UCSD-AML1 (cell line): ENCODE data around the gene IRF1.
A peak's percentile ranks its signal among the peaks of the same experiment; 100 is the strongest.

ENCODE experiments used
- DNase-seq: peaks from one replicate; lab custom pipeline; 2025; ENCODE audit not compliant: unreplicated experiment; lab: John Stamatoyannopoulos, UW

Gene IRF1

DNA sequence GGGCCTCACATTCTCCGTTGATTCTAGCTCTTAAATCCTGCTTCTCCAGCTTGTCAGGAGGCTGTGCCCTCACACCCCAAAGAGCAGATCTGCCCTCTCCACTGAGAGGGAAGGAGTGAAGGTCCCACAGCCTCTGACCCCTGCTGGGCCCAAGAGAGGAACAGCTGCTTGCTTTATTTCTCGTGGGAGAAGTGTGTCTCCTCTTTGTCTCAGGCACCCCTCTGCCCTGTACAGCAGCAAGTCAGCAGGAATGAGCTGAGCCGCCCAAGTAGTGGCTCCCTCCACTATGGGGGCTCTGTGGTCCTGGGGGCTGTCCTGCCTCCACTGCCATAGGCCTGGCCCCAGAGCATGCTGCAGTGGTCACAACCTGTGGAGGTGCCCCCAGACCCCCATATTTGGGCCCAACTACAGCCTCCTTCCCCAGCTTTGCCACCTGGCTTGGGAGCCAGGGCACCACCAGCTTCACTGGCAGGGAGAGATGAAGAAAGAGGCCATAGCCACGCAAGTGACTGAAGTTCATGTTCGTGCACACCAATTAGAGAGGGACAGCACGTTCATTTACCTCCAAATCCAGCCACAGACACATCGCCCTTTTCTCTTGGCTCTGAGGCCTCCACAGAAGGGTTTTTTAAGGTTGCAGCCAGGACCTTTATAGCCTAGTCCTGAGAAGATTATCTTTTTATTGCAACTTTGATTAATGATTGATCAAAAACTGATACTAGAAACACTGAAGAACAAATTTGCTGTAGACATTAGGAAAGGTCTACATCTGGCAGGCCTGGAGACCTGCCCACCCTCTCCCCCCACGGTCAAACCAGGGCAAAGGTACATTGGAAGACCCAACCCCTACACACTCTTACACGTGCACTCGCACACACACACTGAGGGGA, 27.5 kb downstream of the IRF1 start:
- no peak for DNase-seq

DNA sequence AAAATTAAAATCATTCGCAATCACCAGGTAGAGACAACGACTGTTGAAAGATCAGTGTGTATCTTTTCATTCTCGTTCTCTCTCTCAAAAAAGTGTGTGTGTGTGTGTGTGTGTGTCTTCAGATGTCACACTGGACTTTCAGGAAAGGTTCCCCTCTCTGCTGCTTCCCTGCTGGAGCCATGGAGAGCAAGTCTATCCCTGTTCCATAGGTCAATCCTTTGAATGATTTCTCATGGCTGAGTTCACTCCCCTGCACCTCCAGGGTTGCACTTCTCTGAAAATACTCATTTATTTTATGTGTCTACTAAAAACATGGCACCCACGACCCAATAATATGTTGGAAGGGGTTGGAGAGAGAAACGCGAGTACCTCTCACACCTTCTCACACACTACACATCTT, 28.2 kb downstream of the IRF1 start:
- DNase-seq, result no peak

DNA sequence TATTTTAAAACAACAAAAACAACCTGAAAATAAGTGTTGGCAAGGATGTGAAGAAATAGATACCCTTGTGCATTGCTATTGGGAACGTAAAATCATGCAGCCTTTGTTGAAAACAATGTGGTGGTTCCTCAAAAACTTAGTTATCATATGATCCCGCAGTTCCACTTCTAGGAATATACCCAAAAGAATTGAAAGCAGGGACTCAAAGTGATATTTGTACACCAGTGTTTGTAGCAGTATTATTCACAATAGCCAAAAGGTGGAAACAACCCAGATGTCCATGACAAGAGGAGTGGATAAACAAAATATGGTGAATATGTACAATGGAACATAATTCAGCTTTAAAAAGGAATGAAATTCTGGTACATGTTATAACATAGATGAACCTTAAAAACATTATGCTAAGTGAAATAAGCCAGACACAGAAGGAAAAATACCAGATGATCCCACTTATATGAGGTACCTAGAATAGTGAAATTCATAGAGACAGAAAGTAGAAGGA, 29.0 kb downstream of the IRF1 start:
- DNase-seq, result no peak

DNA sequence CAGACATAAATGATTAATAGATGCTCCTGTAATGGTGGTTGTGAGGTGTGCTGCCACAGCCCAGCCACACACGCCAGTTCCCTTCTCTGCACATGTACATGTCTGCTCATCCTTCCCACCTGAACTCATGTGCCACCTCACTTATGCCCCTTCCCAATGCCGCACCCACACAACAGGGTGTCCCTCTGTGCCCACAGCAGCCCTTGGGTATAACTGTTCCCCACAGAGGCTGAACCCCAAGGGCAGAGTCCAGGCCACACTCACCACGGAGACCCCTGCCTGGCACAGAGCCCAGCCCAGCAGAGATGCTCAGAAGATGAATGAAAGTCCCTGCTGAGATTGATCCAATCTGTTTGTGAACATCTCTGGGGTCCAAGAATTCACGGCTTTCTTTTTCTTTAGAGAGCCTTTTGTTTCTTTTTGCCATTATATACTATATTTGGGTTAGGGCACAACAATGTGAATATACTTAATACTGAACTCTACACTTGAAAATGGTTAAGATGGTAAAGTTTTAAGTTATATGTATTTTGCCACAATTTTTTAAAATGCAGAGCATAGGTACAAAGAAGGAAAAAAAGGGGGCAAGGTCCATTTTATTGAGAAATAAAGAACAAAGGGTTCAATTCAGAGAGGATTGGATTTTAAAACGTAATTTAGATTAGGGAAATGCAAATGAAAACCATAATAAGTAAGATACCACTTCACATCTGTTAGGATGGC, 29.6 kb downstream of the IRF1 start:
- DNase-seq, result no peak

DNA sequence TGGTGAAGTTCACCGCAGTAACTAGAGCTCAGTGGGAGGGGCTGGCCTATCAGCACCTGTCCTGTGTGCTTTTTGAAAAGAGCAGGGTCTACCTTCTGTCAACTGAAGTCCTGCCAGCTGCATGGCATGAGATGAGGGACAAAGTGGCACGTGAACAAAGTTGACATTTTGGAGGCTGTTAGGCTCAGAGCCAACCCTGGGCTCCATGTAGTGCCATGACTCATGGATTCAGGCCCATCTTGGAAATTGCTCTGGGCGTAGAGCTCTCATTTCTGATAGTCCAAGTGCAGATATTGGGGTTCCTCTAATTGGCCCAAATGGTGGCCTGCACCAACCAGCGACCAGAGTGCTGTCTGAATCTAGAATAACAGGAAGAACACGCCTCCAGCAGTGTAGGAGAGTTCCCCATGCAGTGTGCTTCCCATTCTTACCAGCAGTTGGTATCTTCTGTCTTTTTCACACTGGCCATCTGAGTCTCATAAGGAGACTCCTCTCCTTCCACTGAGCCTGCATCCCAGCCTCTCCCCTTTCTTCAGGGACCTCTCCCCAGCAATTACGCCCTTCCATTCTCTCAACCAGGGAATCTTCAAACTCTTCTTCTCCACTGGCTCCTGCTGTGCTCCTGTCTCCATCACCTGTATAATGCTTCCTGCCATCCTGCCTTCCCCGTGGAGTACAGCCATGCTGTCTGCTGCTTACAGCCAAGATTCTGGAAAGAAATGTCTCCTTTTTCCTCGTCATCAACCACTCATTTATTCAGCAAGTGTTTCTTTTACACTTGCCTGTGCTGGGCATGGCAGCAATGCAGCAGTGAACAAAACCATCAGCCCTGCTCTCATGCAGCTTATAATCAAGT, 30.4 kb downstream of the IRF1 start:
- DNase-seq, result peak; percentile 53

DNA sequence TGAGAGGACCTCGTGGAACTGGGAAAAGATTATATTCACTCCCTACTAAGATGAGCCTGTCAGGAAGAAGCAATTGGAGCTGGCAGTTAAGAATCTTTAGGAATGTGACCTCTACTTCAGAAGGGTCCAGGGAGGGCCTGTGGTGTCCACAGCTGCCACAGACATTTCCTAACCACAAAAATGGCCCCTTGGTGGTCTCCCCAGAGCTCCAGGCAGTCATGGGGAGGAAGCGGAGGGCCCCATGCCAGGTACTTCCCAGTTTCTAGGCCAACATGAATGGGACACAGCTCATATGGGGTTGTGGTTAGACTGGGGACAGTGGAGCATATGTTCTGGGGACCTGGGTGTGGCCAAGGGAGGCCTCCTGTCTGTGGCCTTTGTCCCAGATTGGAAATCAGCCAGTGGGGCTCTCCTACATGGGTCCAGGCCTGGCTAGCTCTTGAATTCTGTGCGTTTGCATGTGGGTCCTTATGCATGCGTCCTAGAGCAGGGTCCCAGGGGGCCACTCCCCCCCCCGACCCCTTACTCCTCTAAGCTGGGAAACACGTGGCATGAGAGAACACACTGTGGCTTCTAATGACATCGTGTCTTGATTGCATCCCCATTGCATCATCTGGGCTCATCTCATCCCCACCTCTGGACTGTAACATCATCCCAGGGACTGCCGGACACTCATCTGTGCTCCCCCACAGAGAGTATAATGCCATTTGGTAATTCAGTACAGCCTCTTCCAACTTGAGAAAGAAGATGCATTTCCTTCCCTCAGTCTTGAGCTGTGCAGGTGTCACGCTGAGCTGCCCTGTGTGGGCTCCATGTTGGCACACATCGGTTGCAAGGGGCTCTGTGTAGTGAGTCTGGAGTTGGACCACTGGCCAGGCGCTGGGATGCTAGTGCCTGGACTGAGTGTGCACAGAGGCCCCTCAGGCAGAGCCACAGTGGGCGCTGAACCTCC, 31.3 kb downstream of the IRF1 start:
- peak; percentile 34 for DNase-seq

DNA sequence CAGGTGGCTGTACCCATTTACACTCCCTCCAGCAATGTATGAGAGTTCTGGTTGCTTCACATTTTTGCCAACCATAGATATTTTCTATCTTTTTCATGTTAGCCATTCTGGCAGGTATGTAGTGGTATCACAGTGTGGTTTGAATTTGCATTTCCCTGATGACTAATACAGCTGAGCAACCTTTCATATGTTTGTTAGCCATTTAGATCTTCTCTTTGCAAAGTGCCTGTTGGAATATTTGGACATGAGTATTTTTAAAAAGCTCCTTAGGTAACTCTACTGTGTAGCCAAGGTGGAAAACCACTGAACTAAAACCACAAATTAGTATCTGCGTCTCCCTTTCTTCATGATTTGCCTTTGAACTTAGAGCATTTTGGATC, 31.9 kb downstream of the IRF1 start:
- no peak for DNase-seq

DNA sequence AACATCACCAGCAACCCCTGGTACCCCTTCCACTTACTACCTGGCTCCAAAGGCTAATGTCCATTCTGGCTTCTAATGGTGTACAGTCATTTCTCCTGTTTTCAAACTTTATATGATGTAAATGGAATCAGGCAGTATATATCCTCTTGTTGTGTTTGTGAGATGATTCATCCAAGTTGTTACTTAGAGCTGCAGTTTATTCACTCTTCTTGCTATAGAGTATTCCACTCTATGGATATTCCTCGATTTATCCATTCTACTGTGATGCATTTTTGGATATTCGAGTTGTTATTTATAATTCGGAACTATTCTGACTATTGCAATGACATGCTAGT, 32.4 kb downstream of the IRF1 start:
- DNase-seq, result no peak

DNA sequence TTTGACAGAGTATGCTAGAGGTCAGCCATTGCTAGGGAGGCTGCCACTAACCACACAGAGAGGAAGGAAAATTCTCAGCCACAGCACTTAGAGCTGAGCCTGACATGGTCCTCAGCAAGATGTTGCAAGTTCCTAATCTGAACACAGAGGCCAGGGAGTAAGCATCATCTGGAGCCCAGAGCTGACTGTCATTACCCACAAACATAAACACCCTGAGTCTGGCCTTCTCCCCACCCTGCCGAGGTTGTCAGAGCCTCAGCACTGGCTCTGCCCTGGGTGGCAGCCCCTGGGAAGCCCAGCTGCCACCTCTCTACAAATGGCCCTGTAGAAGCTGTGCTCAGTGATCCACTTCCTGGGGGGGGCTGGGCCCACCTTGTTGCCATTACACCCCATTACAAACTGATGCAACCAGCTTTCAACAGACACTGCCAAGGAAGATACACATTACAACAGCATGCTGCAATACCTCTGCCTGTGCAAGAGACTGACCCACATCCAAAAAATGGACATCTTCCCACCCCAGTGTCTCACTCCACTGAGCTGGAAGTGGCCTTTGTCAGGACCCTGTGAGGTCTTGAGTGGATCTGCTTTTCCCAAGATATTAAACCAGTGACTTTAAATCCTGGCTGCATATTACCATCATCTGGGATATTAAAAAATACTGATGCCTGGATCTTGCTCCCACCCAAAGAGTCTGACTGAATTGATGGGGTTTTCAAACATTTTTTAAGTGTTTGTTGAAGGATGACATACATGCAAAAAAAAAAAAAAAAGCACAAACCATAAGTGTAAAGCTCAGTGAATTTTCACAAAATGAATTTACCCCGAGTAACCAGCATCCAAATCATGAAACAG, 33.0 kb downstream of the IRF1 start:
- DNase-seq, result peak; percentile 45

DNA sequence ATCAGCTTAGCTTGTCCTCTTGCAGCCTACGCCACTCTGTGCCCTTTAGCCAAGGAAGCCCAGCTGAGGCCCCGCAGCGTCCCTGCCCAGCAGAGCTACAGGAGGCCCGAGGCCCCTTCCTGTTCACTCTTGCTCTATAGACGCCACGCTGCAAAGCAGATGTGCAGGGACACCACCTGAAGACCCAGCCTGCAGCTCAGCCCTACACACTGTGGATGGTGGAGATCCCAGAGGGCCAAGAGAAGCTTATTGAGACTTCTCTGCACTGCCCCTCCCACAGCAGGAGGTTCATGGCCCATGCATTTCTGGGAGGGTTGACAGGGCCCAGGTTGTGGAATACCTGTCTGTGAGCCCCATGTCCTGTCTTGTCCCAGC, 33.6 kb downstream of the IRF1 start:
- DNase-seq, result no peak

DNA sequence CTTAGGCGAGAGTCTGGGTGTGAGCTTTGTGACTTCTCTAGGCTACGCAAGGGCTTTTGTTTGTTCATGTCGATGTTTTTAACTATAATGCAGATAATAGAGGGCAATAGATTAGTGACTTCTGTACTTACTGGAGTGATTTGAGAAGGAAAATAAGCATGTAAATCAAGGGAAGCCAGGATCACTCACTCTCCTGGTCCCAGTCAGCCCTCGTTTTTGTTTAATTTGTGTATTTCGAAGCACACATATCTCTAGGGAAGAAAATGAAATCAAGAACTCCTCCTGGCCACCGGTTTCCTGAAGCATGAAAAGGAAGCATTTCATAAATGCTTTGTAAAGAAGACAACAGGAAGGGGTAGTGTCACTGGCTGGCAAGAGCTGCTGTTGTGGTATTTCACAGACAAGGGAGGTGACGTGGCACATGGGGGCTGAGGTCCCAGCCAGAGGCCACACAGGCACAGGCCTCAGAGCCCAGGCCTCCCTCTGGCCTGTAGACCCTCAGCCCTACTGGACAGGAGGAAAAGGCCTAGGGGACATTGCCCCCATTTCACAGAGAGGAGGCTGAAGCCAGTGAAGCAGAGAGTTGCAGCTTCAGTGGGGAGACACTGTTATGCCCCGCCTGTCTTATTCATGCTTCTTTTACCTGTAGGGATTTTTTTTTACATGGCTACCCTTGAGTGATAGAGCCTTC, 34.1 kb downstream of the IRF1 start:
- peak; percentile 56 for DNase-seq

DNA sequence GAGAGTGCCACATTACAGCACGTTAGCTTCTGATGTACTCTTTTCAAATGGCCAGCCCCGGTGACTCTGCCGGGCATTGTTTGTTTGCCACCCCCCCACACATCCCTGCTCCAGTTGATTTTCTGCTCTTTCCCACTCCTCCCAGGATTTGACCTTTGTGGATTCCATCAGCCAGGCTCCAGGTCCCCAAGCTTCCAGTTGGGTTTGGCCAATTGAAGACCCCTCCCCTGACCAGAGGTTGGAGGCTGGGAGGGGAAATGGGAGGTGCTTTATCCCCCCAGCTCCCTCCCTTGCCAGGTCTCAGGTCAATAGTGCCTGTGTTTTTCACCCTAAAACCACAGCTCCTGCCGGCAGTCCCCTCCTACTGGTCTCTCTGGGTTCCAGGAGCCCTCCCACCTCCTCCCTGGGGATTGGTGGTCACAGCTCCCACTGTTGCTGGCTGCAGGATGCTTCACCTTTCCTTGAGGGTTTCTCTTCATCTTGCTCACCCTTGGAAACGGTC, 34.9 kb downstream of the IRF1 start:
- peak; percentile 29 for DNase-seq

DNA sequence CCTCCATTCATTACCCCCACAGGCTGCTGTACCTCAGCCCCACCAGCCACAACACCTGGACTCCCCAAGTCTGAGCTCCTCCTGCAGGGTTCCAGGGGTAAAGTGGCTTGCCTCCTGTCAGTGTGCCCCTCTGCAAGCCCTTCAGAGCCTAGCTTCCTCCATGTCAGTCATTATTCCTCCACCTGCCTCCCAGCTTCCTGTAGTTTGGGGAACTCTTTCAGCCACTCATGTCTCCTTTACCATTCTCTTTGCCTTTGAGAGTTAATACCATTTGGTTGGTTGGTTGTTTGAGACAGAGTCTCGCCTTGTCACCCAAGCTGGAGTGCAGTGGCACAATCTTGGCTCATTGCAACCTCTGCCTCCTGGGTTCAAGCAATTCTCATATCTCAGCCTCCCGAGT, 36.2 kb downstream of the IRF1 start:
- DNase-seq, result no peak

DNA sequence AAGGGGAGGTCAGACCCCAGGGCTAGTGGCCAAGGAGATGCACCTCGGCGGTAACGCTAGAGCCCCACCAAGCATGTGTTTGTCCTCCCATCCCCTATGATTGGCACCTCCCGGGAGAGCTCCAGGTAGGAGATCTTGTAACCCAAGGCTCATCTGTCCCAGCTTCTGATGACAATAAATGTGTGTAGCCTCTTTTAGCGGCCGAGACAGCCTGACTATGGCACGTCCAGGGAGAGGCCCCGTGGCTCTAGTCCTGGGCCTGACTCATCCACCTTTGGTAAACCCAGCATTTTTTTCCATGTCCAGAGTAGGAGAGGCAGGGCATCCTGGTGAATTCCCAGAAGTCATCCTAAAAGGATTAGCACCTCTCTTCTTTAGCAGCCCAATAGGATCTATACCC, 39.2 kb downstream of the IRF1 start:
- no peak for DNase-seq

DNA sequence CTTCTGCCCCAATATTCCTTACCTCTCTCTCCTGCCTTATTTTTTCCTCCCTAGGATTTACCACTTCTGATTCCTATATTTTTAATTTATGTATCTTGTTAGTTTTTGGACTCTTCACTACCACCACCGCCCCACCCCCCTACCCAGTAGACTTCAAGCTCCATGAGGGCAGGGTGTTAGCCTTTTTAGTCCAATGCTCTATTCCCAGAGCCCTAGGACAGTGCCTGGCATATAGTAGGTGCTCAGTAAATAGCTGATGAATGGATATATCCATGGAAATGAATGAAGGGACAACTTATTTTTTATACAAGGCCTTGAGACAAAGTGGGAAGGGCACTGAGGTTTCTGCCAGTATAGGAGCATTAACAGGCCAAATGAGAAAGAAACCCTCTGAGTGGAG, 41.5 kb downstream of the IRF1 start:
- no peak for DNase-seq

DNA sequence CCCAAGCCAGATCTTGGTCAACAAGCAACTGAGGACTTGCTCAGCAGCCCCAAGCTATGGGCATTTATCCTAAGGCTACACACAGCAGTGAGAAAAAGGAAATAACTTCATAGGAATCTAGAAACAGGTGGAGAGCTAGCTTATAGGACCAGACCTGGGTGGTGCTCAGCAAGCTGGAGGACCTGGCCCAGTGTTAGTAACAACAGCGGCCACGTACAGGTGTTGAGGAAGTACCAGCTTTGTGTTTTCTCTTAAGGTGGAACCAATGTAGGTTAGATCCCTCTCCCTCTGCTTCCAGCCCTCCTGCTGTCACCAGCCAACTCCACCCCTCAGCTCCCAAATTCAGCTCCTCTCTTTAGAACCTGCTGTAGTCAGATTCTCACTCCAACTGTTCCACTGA, 43.4 kb downstream of the IRF1 start:
- no peak for DNase-seq

DNA sequence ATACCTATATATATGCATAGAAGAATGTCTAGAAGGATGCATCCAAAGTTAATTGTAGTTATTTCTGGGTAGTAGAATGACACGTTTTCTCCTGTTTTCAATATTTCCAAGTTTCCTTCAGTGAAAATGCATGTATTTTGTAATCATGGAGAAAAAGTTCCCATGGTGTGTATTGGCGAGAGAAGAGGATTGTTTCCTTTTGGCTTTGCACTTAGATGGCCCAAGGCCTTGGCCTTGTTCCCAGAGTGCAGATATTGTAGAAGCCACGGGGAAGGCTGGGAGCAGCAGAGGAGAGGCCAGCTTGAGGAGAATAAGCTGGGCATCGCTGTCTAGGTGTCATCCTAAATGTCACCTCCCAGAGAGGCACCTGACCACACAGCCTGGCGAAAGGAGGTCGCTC, 44.0 kb downstream of the IRF1 start:
- DNase-seq, result no peak

DNA sequence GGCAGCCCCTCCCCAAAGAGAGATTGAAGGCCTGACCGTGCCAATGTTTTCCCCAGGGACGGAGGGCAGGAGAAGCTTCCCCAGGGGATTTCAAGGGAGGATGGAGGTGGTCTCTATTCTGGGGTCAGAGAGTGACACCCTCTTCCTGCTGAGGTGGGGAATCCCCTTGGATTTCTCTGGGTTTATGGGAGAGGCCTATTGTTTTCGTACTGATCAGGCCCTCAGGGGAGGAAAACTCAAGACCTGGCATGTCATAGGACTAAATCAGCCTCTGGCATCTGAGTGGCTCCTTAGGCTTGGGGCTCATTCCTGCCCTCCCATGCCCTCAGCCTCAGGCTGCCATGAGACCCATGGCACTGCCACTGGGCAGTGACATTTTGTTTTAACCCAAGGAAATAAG, 44.6 kb downstream of the IRF1 start:
- DNase-seq, result no peak

DNA sequence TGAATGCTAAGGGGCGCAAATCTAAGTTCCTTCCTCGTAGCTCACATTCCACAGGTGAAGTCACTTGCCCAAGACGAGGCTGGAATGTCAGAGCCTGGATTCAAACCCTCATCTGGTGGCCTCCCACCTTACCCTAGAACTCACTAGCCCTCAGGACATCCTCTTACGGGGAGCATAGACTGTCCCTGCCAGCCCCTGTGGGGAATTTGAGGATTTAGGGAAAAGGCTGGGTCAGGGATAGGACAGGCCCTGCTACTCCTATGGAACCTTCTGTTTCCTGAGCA, 45.0 kb downstream of the IRF1 start:
- no peak for DNase-seq
